T-cell (primary cell): ENCODE measurements around the gene IGFBP4. TPM values are rescaled to one million over a fixed set of nuclear protein-coding genes. Genes with fewer than 3 reads are reported as not detected.
"Not testable (repeated sequence)": the region's sequence is repeated elsewhere in the genome, so short reads cannot be mapped to it uniquely, and the experiment has no call there.

Source experiments
- ATAC-seq, 4 experiments: fragments of 200-7000 bp in 3 of 4; fragments of 150-1000 bp in 1 of 4; cut with Tn5 transposase; replicated peaks in 1 of 4; 1 replicate in 3 of 4; 2 replicates in 1 of 4; pipeline ENCODE4 v1.10.0; 2021; ENCODE audit warnings: moderate library complexity in 3 of 4, mild to moderate bottlenecking in 2 of 4, moderate number of reproducible peaks in 1 of 4
- CTCF ChIA-PET, 2 donors: fragments of 300-600 bp; sonication (Branson Sonifier 250); formaldehyde crosslinking; loops; one replicate each; lab custom pipeline; 2022; ENCODE audit warnings: antibody characterized with exemption in 2 of 2; lab: Charles Lee
- POLR2A ChIA-PET, 2 donors: fragments of 300-600 bp; sonication (Branson Sonifier 250); formaldehyde crosslinking; loops; one replicate each; lab custom pipeline; 2022; ENCODE audit warnings: antibody characterized with exemption in 2 of 2; lab: Charles Lee
- DNase-seq, 35 experiments: peaks; one replicate each; pipeline versions ENCODE4 v3.0.0 to v3.0.0-alpha.2; 2013 to 2023
- H3K27ac ChIP-seq: one replicate; pipeline ENCODE4 v1.5.1; 2013; ENCODE audit warnings: low read length
- H3K27me3 ChIP-seq, 2 experiments: replicated peaks in 1 of 2; 1 replicate in 1 of 2; 2 replicates in 1 of 2; pipeline versions ENCODE4 v1.6.1 to v1.7.0; 2013; ENCODE audit warnings: low read length in 1 of 2, mixed read lengths in 1 of 2; ENCODE audit not compliant: control insufficient read depth in 2 of 2, insufficient read depth in 2 of 2; ENCODE audit errors: extremely low read depth in 1 of 2
- H3K36me3 ChIP-seq, 2 donors: 1 replicate in 1 of 2; 2 replicates in 1 of 2; pipeline versions ENCODE4 v1.6.1 to v1.7.0; 2013; ENCODE audit warnings: low read length in 1 of 2; ENCODE audit not compliant: control insufficient read depth in 2 of 2, insufficient read depth in 1 of 2; ENCODE audit errors: extremely low read depth in 1 of 2
- H3K4me1 ChIP-seq, 2 experiments: 1 replicate in 1 of 2; 2 replicates in 1 of 2; pipeline versions ENCODE4 v1.6.1 to v1.7.0; 2013; ENCODE audit warnings: low read length in 2 of 2, mixed read lengths in 1 of 2; ENCODE audit not compliant: insufficient read depth in 2 of 2, control insufficient read depth in 1 of 2; ENCODE audit errors: extremely low read depth in 1 of 2
- H3K4me3 ChIP-seq, 2 donors: 1 replicate in 1 of 2; 2 replicates in 1 of 2; pipeline versions ENCODE4 v1.5.1 to v1.7.0; 2013; ENCODE audit warnings: mild to moderate bottlenecking in 2 of 2, low read length in 1 of 2, moderate library complexity in 1 of 2; ENCODE audit not compliant: control insufficient read depth in 1 of 2; ENCODE audit errors: extremely low read depth in 1 of 2
- H3K9me3 ChIP-seq: 2 replicates; pipeline ENCODE4 v1.7.0; 2013
- H3K27ac Mint-ChIP-seq, 2 donors: one replicate each; pipeline ENCODE4 v1.8.0; 2020 to 2021; ENCODE audit warnings: mild to moderate bottlenecking in 2 of 2, mixed read lengths in 2 of 2
- H3K27me3 Mint-ChIP-seq, 2 donors: one replicate each; pipeline ENCODE4 v1.8.0; 2021 to 2022; ENCODE audit warnings: mixed read lengths in 2 of 2
- H3K36me3 Mint-ChIP-seq: one replicate; pipeline ENCODE4 v1.8.0; 2021; ENCODE audit warnings: mixed read lengths
- H3K4me1 Mint-ChIP-seq, 3 donors: one replicate each; pipeline ENCODE4 v1.8.0; 2020 to 2022; ENCODE audit warnings: mixed read lengths in 3 of 3, mild to moderate bottlenecking in 1 of 3
- H3K4me3 Mint-ChIP-seq, 3 donors: one replicate each; pipeline ENCODE4 v1.8.0; 2020 to 2022; ENCODE audit warnings: mild to moderate bottlenecking in 3 of 3, mixed read lengths in 3 of 3, moderate library complexity in 3 of 3
- H3K9me3 Mint-ChIP-seq, 3 donors: one replicate each; pipeline ENCODE4 v1.8.0; 2020 to 2022; ENCODE audit warnings: mixed read lengths in 3 of 3
- WGBS: methylation state at CpG from one replicate; pipeline ENCODE4 v1.1.5; 2013; ENCODE audit warnings: missing lambda C conversion rate; ENCODE audit not compliant: insufficient coverage; 5-methylcytosine and 5-hydroxymethylcytosine counted together
- total RNA-seq, 35 experiments: library from RNA in 6 of 35; stranded (reverse) in 6 of 35; fragments of 120-200 nt in 1 of 35; gene quantifications; one replicate each; pipeline versions ENCODE4 v1.2.1 to v1.2.4 and lab custom pipeline; 2013 to 2026

The IGFBP4 gene
- total RNA-seq, 5 donors from 2014 or later (not counting 1 experiment from before 2014, with no cell fraction given): 4.0 to 12.3 (median 11.3) TPM

DNA sequence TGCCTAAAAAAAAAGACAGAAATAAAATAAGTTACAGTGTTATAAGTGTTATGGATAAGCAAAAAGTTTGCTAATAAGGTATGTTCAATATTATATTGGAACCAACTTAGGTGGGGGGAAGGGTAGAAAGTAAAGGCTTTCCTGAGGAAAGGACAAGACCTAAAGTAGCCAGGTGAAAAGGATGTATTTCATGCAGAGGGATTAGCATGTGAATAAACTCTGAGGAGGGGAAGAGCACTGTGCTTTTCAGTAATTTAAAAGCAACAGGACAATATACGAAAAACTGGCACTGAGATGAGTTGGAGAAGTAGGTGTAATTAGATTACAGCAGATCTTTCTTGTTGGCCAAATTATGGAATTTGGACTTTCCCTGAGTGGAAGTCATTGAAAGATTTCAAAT lies 33.2 kb upstream of the IGFBP4 start:
- DNase-seq (no peak), ATAC-seq (no peak)
- no peaks in the 10 kb centered on the region for H3K27me3 Mint-ChIP-seq
- H3K9me3 ChIP-seq: no peaks in the 10 kb centered on the region
- H3K9me3 Mint-ChIP-seq: no peaks in the 10 kb centered on the region
- CTCF ChIA-PET: interaction anchor here in 1 of 2 donors (0.9 to 1.7 kb wide), 3 partner anchors 9 to 124 kb away, joined by 3 to 8 read pairs (median 5); no protein-coding TSS in a partner anchor
- no peak overlapping the region for H3K27ac Mint-ChIP-seq
- no peak overlapping the region for H3K4me3 ChIP-seq
- POLR2A ChIA-PET: no interaction called here
- H3K27me3 ChIP-seq: no peaks in the 10 kb centered on the region
- 100% methylated on average over 1 of the region's 1 CpG for WGBS
- no peaks in the 10 kb centered on the region for H3K4me1 ChIP-seq
- H3K27ac ChIP-seq: no peak overlapping the region
- H3K36me3 ChIP-seq: no peaks in the 10 kb centered on the region
- peaks cover 0 to 4% (median 0%) of the 10 kb centered on the region in 3 donors for H3K4me1 Mint-ChIP-seq
- H3K36me3 Mint-ChIP-seq: no peaks in the 10 kb centered on the region
- no peak overlapping the region for H3K4me3 Mint-ChIP-seq

DNA sequence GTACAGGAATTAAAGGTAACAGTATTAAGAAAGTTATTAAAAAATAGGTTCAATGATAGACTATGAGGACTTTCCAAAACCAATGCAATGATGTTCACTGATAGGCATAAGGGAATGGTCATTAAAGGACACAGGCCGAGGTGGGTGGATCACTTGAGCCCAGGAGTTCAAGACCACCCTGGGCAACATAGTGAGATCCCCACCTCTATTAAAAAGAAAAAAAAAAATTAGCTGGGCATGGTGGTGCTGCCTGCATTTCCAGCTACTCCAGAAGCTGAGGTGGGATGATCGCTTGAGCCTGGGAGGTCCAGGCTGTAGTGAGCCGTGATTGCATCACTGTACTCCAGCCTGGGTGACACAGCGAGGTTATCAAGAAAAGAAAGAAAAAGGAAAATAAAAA lies 31.4 kb upstream of the IGFBP4 start:
- ChIA-PET POLR2A (interaction anchor here in 1 of 2 donors (1.7 kb wide), 1 partner anchor 46 kb away, joined by 11 read pairs; no protein-coding TSS in a partner anchor), CTCF (interaction anchor here (0.6 to 1.7 kb wide), 5 partner anchors 11 to 140 kb away, joined by 3 to 8 read pairs (median 3); no protein-coding TSS in a partner anchor)
- H3K27me3 ChIP-seq: no peaks in the 10 kb centered on the region
- H3K4me3 ChIP-seq: no peak overlapping the region
- H3K36me3 ChIP-seq: no peaks in the 10 kb centered on the region
- ATAC-seq: no peak
- no peaks in the 10 kb centered on the region for H3K9me3 Mint-ChIP-seq
- no peak for DNase-seq
- WGBS: 100% methylated on average over 1 of the region's 4 CpGs
- H3K4me3 Mint-ChIP-seq: no peak overlapping the region
- no peak overlapping the region for H3K27ac ChIP-seq
- no peak overlapping the region for H3K27ac Mint-ChIP-seq
- peaks cover 0 to 13% (median 8%) of the 10 kb centered on the region in 3 donors for H3K4me1 Mint-ChIP-seq
- no peaks in the 10 kb centered on the region for H3K4me1 ChIP-seq
- no peaks in the 10 kb centered on the region for H3K36me3 Mint-ChIP-seq
- H3K9me3 ChIP-seq: no peaks in the 10 kb centered on the region
- H3K27me3 Mint-ChIP-seq: no peaks in the 10 kb centered on the region

DNA sequence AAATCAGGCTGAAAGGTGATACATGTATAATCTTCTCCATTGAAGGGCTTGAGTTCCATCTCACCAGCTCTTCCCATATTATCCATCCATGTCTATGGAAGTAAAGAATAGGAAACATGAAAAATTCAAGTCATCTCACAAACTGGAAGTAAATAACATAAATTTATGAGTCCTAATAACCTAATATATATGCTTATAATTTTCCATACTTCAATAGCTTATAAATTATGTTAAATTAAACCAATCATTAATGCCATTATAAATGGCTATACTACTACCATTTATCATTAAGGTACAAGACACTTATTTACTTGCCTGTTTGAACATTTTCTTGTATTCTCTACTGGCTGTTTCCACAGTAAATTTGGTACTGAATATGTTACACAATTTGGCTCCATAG lies 30.4 kb upstream of the IGFBP4 start:
- ATAC-seq (no peak), DNase-seq (no peak)
- Mint-ChIP-seq H3K9me3 (no peaks in the 10 kb centered on the region), H3K4me1 (peaks cover 10 to 21% (median 16%) of the 10 kb centered on the region in 3 donors), H3K27me3 (no peaks in the 10 kb centered on the region), H3K36me3 (no peaks in the 10 kb centered on the region), H3K27ac (no peak overlapping the region), H3K4me3 (no peak overlapping the region)
- H3K27ac ChIP-seq: no peak overlapping the region
- no peak overlapping the region for H3K4me3 ChIP-seq
- ChIA-PET POLR2A (interaction anchor here (0.5 to 1.0 kb wide), 3 partner anchors 12 to 108 kb away, joined by 3 to 6 read pairs (median 6); no protein-coding TSS in a partner anchor), CTCF (interaction anchor here (0.7 to 1.5 kb wide), 8 partner anchors 9 to 204 kb away, joined by 3 to 10 read pairs (median 3); no protein-coding TSS in a partner anchor)
- peaks cover 0 to 8% of the 10 kb centered on the region in 2 experiments for H3K27me3 ChIP-seq
- H3K9me3 ChIP-seq: no peaks in the 10 kb centered on the region
- H3K4me1 ChIP-seq: peaks cover 2 to 7% of the 10 kb centered on the region in 2 experiments
- H3K36me3 ChIP-seq: no peaks in the 10 kb centered on the region

DNA sequence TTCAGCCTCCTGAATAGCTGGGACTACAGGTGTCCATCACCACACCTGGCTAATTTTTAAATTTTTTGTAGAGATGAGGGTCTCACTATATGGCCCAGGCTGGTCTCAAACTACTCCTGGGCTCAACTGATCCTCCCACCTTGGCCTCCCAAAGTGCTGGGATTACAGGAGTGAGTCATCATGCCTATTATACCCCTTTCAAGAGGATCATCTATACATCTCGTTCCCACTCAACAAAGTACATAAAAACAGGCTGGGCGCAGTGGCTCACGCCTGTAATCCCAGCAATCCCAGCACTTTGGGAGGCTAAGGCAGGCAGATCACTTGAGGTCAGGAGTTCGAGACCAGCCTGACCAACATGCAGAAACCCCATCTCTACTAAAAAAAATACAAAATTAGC lies 28.9 kb upstream of the IGFBP4 start:
- CTCF ChIA-PET: interaction anchor here (0.6 to 4.9 kb wide), 4 partner anchors 9 to 118 kb away, joined by 3 to 44 read pairs (median 4); no protein-coding TSS in a partner anchor
- H3K9me3 Mint-ChIP-seq, DNase-seq, POLR2A ChIA-PET, H3K9me3 ChIP-seq, H3K27ac Mint-ChIP-seq, H3K4me3 ChIP-seq, H3K36me3 ChIP-seq, H3K36me3 Mint-ChIP-seq, ATAC-seq, H3K27me3 Mint-ChIP-seq, H3K27me3 ChIP-seq, H3K27ac ChIP-seq, H3K4me3 Mint-ChIP-seq: not testable (repeated sequence)
- 95% methylated on average over 3 of the region's 4 CpGs for WGBS
- peaks cover 19 to 28% (median 25%) of the 10 kb centered on the region in 3 donors for H3K4me1 Mint-ChIP-seq
- peaks cover 5 to 20% of the 10 kb centered on the region in 2 experiments for H3K4me1 ChIP-seq

DNA sequence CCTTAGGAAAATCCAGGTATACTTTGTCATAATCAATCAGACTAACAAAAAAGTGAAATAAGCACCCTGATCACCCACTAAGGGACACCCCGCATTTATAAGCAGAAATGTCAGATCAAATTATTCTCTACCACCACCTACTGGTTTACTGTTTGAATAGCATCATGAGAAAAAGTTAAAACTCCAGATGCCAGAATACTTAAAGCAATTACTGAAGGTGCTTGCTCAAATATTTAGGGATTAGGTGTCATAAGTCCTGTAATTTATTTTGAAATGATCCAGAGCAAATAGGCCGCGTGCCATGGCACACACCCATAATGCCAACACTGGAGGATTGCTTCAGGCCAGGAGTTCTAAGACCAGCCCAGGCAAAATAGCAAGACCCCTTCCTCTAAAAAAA lies 27.9 kb upstream of the IGFBP4 start:
- Mint-ChIP-seq H3K27ac (no peak overlapping the region), H3K4me3 (peak overlapping the region in 1 of 3 donors; percentile 18)

DNA sequence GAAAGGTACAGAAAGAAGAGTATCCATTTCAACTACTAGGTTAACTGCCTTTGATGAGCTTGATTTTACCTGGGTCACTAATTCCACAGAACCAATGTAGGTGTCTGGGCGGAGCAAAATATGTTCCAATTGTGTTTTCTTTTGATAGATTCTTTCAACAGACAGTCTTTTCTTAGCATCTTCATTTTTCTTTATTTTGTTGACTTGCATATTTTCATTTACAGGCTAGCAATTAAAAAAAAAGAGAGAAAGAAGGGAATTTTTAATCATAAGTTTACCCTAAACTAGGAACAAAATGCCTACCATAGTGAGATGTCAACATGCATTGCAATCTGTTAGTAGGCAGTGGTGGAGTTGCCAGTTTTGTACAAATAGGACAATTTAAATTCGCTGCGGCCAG lies 26.6 kb upstream of the IGFBP4 start:
- H3K9me3 Mint-ChIP-seq: no peaks in the 10 kb centered on the region
- no peaks in the 10 kb centered on the region for H3K27me3 Mint-ChIP-seq
- DNase-seq: no peak
- no peak overlapping the region for H3K27ac Mint-ChIP-seq
- Histone ChIP-seq H3K36me3 (no peaks in the 10 kb centered on the region), H3K27me3 (peaks cover 0 to 8% of the 10 kb centered on the region in 2 experiments), H3K4me3 (no peak overlapping the region), H3K9me3 (no peaks in the 10 kb centered on the region), H3K4me1 (peaks cover 7 to 28% of the 10 kb centered on the region in 2 experiments), H3K27ac (no peak overlapping the region)
- peak overlapping the region; percentile 82 to 92 (median 90) for H3K4me3 Mint-ChIP-seq
- POLR2A ChIA-PET: no interaction called here
- H3K36me3 Mint-ChIP-seq: no peaks in the 10 kb centered on the region
- H3K4me1 Mint-ChIP-seq: peaks cover 27 to 30% (median 28%) of the 10 kb centered on the region in 3 donors
- ATAC-seq: no peak
- WGBS: no CpG with 5 or more reads among the region's 3 CpGs
- CTCF ChIA-PET: interaction anchor here in 1 of 2 donors (0.6 to 4.9 kb wide), 3 partner anchors 54 to 219 kb away, joined by 4 to 44 read pairs (median 4); no protein-coding TSS in a partner anchor

More for the DNA sequence above, 27.9 kb upstream of the IGFBP4 start:
- peak in 1 of 35 experiments; percentile 68 for DNase-seq
- Histone ChIP-seq H3K27me3 (peaks cover 0 to 8% of the 10 kb centered on the region in 2 experiments), H3K4me1 (peaks cover 7 to 28% of the 10 kb centered on the region in 2 experiments), H3K27ac (no peak overlapping the region), H3K9me3 (no peaks in the 10 kb centered on the region), H3K36me3 (no peaks in the 10 kb centered on the region), H3K4me3 (no peak overlapping the region)
- WGBS: no CpG with 5 or more reads among the region's 3 CpGs
- no peak for ATAC-seq
- ChIA-PET POLR2A (interaction anchor here (0.6 to 0.7 kb wide), 5 partner anchors 10 to 720 kb away, joined by 3 to 13 read pairs (median 4); no protein-coding TSS in a partner anchor), CTCF (interaction anchor here (0.7 to 4.9 kb wide), 7 partner anchors 11 to 1993 kb away, joined by 3 to 44 read pairs (median 4); no protein-coding TSS in a partner anchor)
- H3K36me3 Mint-ChIP-seq: no peaks in the 10 kb centered on the region
- H3K27me3 Mint-ChIP-seq: no peaks in the 10 kb centered on the region
- peaks cover 27 to 31% (median 30%) of the 10 kb centered on the region in 3 donors for H3K4me1 Mint-ChIP-seq
- H3K9me3 Mint-ChIP-seq: no peaks in the 10 kb centered on the region
